Endothelial cell of umbilical vein (primary cell): ENCODE data around the gene MINDY4.

Experiments used
- CTCF ChIP-seq, 2 donors: IDR thresholded peaks; 1 replicate in 1 of 2; 2 replicates in 1 of 2; pipeline ENCODE4 v1.5.1; 2011; ENCODE audit warnings: low read length in 2 of 2, mild to moderate bottlenecking in 2 of 2, moderate library complexity in 2 of 2, control low read depth in 1 of 2, inconsistent platforms in 1 of 2, low read depth in 1 of 2; ENCODE audit not compliant: insufficient read depth in 1 of 2; ENCODE audit errors: extremely low read depth in 1 of 2
- EZH2 ChIP-seq: IDR thresholded peaks from 2 replicates; pipeline ENCODE4 v1.6.1; 2012; ENCODE audit warnings: borderline replicate concordance, low read depth, mild to moderate bottlenecking, moderate library complexity, low read length, inconsistent platforms; ENCODE audit not compliant: severe bottlenecking
- FOS ChIP-seq: IDR thresholded peaks from 2 replicates; pipeline ENCODE4 v1.6.1; 2011; ENCODE audit warnings: mild to moderate bottlenecking, low read length, moderate library complexity, borderline replicate concordance; ENCODE audit not compliant: insufficient read depth
- GATA2 ChIP-seq: IDR thresholded peaks from 2 replicates; pipeline ENCODE4 v1.7.0; 2011; ENCODE audit warnings: low read depth, mild to moderate bottlenecking, moderate library complexity, mixed read lengths, low read length; ENCODE audit not compliant: insufficient read length, insufficient read depth
- JUN ChIP-seq: IDR thresholded peaks from 2 replicates; pipeline ENCODE4 v1.6.1; 2011; ENCODE audit warnings: borderline replicate concordance, low read depth; ENCODE audit not compliant: insufficient read length, insufficient read depth
- MYC ChIP-seq: IDR thresholded peaks from one replicate; pipeline ENCODE4 v1.6.1; 2011; ENCODE audit warnings: mild to moderate bottlenecking, low read depth, low read length
- POLR2A ChIP-seq: IDR thresholded peaks from 2 replicates; pipeline ENCODE4 v1.6.1; 2012; ENCODE audit warnings: low read depth, mild to moderate bottlenecking, control low read depth, low read length
- POLR2AphosphoS5 ChIP-seq: IDR thresholded peaks from 2 replicates; pipeline ENCODE4 v1.6.1; 2012; ENCODE audit warnings: low read depth, mild to moderate bottlenecking, control low read depth, low read length, moderate library complexity; ENCODE audit not compliant: insufficient read depth
- TF ChIP-seq, protein P1 (sequence below): IDR thresholded peaks from 2 replicates; pipeline ENCODE4 v1.6.1; 2011; ENCODE audit not compliant: insufficient read depth, insufficient read length

- TF ChIP-seq CTCF (IDR thresholded peaks at IDR 0.05; ENCODE audit: extremely low read depth in 1 of 2, insufficient read depth in 1 of 2, low read depth in 1 of 2, low read length in 2 of 2) (no peak), POLR2A (no peak), EZH2 (no peak), POLR2AphosphoS5 (no peak), MYC (no peak), FOS (no peak), GATA2 (no peak), JUN (no peak)
- TF ChIP-seq, protein P1, sequence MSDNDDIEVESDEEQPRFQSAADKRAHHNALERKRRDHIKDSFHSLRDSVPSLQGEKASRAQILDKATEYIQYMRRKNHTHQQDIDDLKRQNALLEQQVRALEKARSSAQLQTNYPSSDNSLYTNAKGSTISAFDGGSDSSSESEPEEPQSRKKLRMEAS, result no peak
These were observed 161.3 kb downstream of the MINDY4 start for GRCh38 chr7:30932562-30932961.
